GM18517 (cell line): Measurements from ENCODE around the gene GABRP.
"Not testable (repeated sequence)": the region's sequence is repeated elsewhere in the genome, so short reads cannot be mapped to it uniquely, and the experiment has no call there.

Experiments
- ATAC-seq: cut with Tn5 transposase; IDR thresholded peaks from one replicate; pipeline ENCODE4 v1.9.1; 2021; ENCODE audit warnings: mild to moderate bottlenecking, moderate library complexity; ENCODE audit not compliant: unreplicated experiment

Gene GABRP

GRCh38 chr5:170788626-170789304 is 5.2 kb downstream of the GABRP start:
- no peak for ATAC-seq

- ATAC-seq, result no peak
Observed at GRCh38 chr5:170791325-170791954, 7.9 kb downstream of the GABRP start.

GRCh38 chr5:170792878-170793277 is 9.4 kb downstream of the GABRP start:
- ATAC-seq, result no peak

GRCh38 chr5:170795154-170795553 is 11.6 kb downstream of the GABRP start:
- no peak for ATAC-seq

GRCh38 chr5:170805666-170806065 is 22.1 kb downstream of the GABRP start:
- ATAC-seq, result no peak

GRCh38 chr5:170809551-170809950 is 26.0 kb downstream of the GABRP start:
- ATAC-seq, result no peak

GRCh38 chr5:170811719-170812118 is 28.2 kb downstream of the GABRP start:
- ATAC-seq, result no peak

- ATAC-seq, result no peak
Observed at GRCh38 chr5:170813231-170813630, 29.7 kb downstream of the GABRP start.

- ATAC-seq, result no peak
Observed at GRCh38 chr5:170817195-170817594, 33.7 kb downstream of the GABRP start.

- no peak for ATAC-seq
Observed at GRCh38 chr5:170818232-170818631, 34.7 kb downstream of the GABRP start.

GRCh38 chr5:170819824-170820223 is 36.3 kb downstream of the GABRP start:
- no peak for ATAC-seq

- no peak for ATAC-seq
Observed at GRCh38 chr5:170821257-170821800, 37.8 kb downstream of the GABRP start.

GRCh38 chr5:170826117-170826516 is 42.6 kb downstream of the GABRP start:
- no peak for ATAC-seq

- no peak for ATAC-seq
Observed at GRCh38 chr5:170832241-170832640, 48.7 kb downstream of the GABRP start.

- ATAC-seq, result not testable (repeated sequence)
Observed at GRCh38 chr5:170833981-170834380, 50.5 kb downstream of the GABRP start.

- ATAC-seq, result no peak
Observed at GRCh38 chr5:170836226-170836625, 52.7 kb downstream of the GABRP start.

- peak; percentile 75 for ATAC-seq
Observed at GRCh38 chr5:170843870-170844269, 60.3 kb downstream of the GABRP start.

- ATAC-seq, result no peak
Observed at GRCh38 chr5:170844651-170845050, 61.1 kb downstream of the GABRP start.

- ATAC-seq, result no peak
Observed at GRCh38 chr5:170846416-170846815, 62.9 kb downstream of the GABRP start.

GRCh38 chr5:170846846-170847245 is 63.3 kb downstream of the GABRP start:
- ATAC-seq, result no peak

- no peak for ATAC-seq
Observed at GRCh38 chr5:170848033-170848432, 64.5 kb downstream of the GABRP start.

- ATAC-seq, result no peak
Observed at GRCh38 chr5:170849374-170849773, 65.8 kb downstream of the GABRP start.
